ENCODE results near the gene KIF2C. TPM values are rescaled to one million over a fixed set of nuclear protein-coding genes. Genes with fewer than 3 reads are reported as not detected.
A peak's percentile ranks its signal among the peaks of the same experiment; 100 is the strongest.

KIF2C gene
- total RNA-seq, 4 donors from 2014 or later: 2.1 to 5.0 (median 3.9) TPM

- DNase-seq (ENCODE audit: low spot score in 2 of 2): no peak
- Histone ChIP-seq H3K36me3 (no peaks in the 10 kb centered on the region), H3K4me1 (peaks cover 37% of the 10 kb centered on the region), H3K27me3 (no peaks in the 10 kb centered on the region), H3K9me3 (no peaks in the 10 kb centered on the region), H3K4me3 (peak overlapping the region; percentile 57), H3K27ac (peak overlapping the region; percentile 68)
- 86% methylated on average over 7 of the region's 9 CpGs for WGBS
- TF ChIP-seq POLR2AphosphoS5 (IDR thresholded peaks at IDR 0.05) (no peak), POLR2A (IDR thresholded peaks at IDR 0.05) (no peak), EP300 (IDR thresholded peaks at IDR 0.05) (no peak), CTCF (IDR thresholded peaks at IDR 0.05) (no peak)
These were observed 47.3 kb downstream of the KIF2C start for GRCh38 chr1:44786841-44787426.

GRCh38 chr1:44787506-44787905 is 47.9 kb downstream of the KIF2C start:
- WGBS: 95% methylated on average over 7 of the region's 10 CpGs

GRCh38 chr1:44788120-44788860 is 48.7 kb downstream of the KIF2C start, which contains the start of gene BEST4:
Gene BEST4, minus strand, starts transcription at chr1:44788170. Its CDS starts 465 bp downstream, at chr1:44787705.
- no peak for DNase-seq (ENCODE audit: low spot score in 2 of 2)
- no peaks in the 10 kb centered on the region for H3K36me3 ChIP-seq
- H3K9me3 ChIP-seq: no peaks in the 10 kb centered on the region
- no peaks in the 10 kb centered on the region for H3K27me3 ChIP-seq
- H3K4me1 ChIP-seq: peaks cover 43% of the 10 kb centered on the region
- TF ChIP-seq POLR2AphosphoS5 (IDR thresholded peaks at IDR 0.05): no peak
- TF ChIP-seq CTCF (IDR thresholded peaks at IDR 0.05): no peak
- TF ChIP-seq EP300 (IDR thresholded peaks at IDR 0.05): no peak
- TF ChIP-seq POLR2A (IDR thresholded peaks at IDR 0.05): no peak
- H3K4me3 ChIP-seq: no peak within 1 kb of the TSS
- H3K27ac ChIP-seq: no peak within 1 kb of the TSS
- WGBS: 87% methylated on average over 4 of the region's 9 CpGs

More at GRCh38 chr1:44787506-44787905, 47.9 kb downstream of the KIF2C start:
- Histone ChIP-seq H3K27ac (no peak overlapping the region), H3K27me3 (no peaks in the 10 kb centered on the region), H3K4me1 (peaks cover 37% of the 10 kb centered on the region), H3K9me3 (no peaks in the 10 kb centered on the region), H3K36me3 (no peaks in the 10 kb centered on the region), H3K4me3 (no peak overlapping the region)
- no peak for TF ChIP-seq EP300 (IDR thresholded peaks at IDR 0.05)
- no peak for TF ChIP-seq CTCF (IDR thresholded peaks at IDR 0.05)
- TF ChIP-seq POLR2AphosphoS5 (IDR thresholded peaks at IDR 0.05): no peak
- TF ChIP-seq POLR2A (IDR thresholded peaks at IDR 0.05): no peak
- DNase-seq (ENCODE audit: low spot score in 2 of 2): no peak

GRCh38 chr1:44790968-44791801 is 51.5 kb downstream of the KIF2C start:
- H3K36me3 ChIP-seq: no peaks in the 10 kb centered on the region
- no peak overlapping the region for H3K27ac ChIP-seq
- no peak for DNase-seq (ENCODE audit: low spot score in 2 of 2)
- WGBS: 69% methylated on average over 7 of the region's 7 CpGs
- no peaks in the 10 kb centered on the region for H3K9me3 ChIP-seq
- no peaks in the 10 kb centered on the region for H3K27me3 ChIP-seq
- peaks cover 20% of the 10 kb centered on the region for H3K4me1 ChIP-seq
- TF ChIP-seq POLR2A (IDR thresholded peaks at IDR 0.05) (no peak), POLR2AphosphoS5 (IDR thresholded peaks at IDR 0.05) (no peak), EP300 (IDR thresholded peaks at IDR 0.05) (no peak), CTCF (IDR thresholded peaks at IDR 0.05) (no peak)
- no peak overlapping the region for H3K4me3 ChIP-seq

Measured in suprapubic skin (tissue), 4 donors.